Left lung (tissue), 14 donors: Measurements from ENCODE around the gene RBM4B. TPM values are rescaled to one million over a fixed set of nuclear protein-coding genes. Genes with fewer than 3 reads are reported as not detected.
A peak's percentile ranks its signal among the peaks of the same experiment; 100 is the strongest.
"Not testable (repeated sequence)": the region's sequence is repeated elsewhere in the genome, so short reads cannot be mapped to it uniquely, and the experiment has no call there.

Source experiments
- ATAC-seq: fragments of 200-7000 bp; cut with Tn5 transposase; one replicate; pipeline ENCODE4 v1.9.1; 2020; ENCODE audit warnings: moderate library complexity
- DNase-seq, 4 donors: peaks; one replicate each; pipeline ENCODE4 v3.0.0-alpha.2; 2013 to 2020
- H3K27ac ChIP-seq, 2 donors: fragments of 200-600 bp; sonication (generic) in 1 of 2; one replicate each; pipeline versions ENCODE4 v1.5.0 to v1.8.0; 2020 to 2021
- H3K27me3 ChIP-seq, 2 donors: fragments of 200-600 bp; sonication (generic) in 1 of 2; one replicate each; pipeline versions ENCODE4 v1.5.0 to v1.8.0; 2020 to 2021
- H3K36me3 ChIP-seq, 2 donors: fragments of 200-600 bp; sonication (generic) in 1 of 2; one replicate each; pipeline versions ENCODE4 v1.5.0 to v1.8.0; 2020 to 2021
- H3K4me1 ChIP-seq, 2 donors: fragments of 200-600 bp; one replicate each; pipeline ENCODE4 v1.8.0; 2021
- H3K4me3 ChIP-seq, 2 donors: fragments of 200-600 bp; sonication (generic) in 1 of 2; one replicate each; pipeline versions ENCODE4 v1.5.0 to v1.8.0; 2020 to 2021; ENCODE audit warnings: mild to moderate bottlenecking in 1 of 2
- H3K9me3 ChIP-seq, 2 donors: fragments of 200-600 bp; sonication (generic) in 1 of 2; one replicate each; pipeline versions ENCODE4 v1.5.0 to v1.8.0; 2020 to 2021
- intact Hi-C, 2 donors: fragments of 100-400 bp; cut with DNase I; formaldehyde crosslinking; loops; one replicate each; pipeline versions ENCODE4 v1.11.2 to v1.14.2; 2022
- long read RNA-seq, 12 donors: library from polyadenylated mRNA in 2 of 12; unstranded in 2 of 12; transcript quantifications; one replicate each; pipeline ENCODE4 v2.0.0 and lab custom pipeline, GENCODE V29; 2019 to 2026
- polyA plus RNA-seq, 6 donors: library from polyadenylated mRNA; unstranded; fragments of 120-200 nt; gene quantifications; one replicate each; pipeline ENCODE4 v1.2.1, GENCODE V29; 2013; ENCODE audit not compliant: insufficient read length in 6 of 6
- total RNA-seq, 2 donors: library from RNA; stranded (reverse); fragmentation: NEBNext Ultra II Directional; extraction: Animal tissue kit (Norgen Biotek cat#: 25700); gene quantifications; one replicate each; pipeline ENCODE4 v1.2.1, GENCODE V29; 2021
- TF ChIP-seq, protein P1 (sequence below), 2 donors: fragments of 200-600 bp; sonication (generic) in 1 of 2; IDR thresholded peaks; one replicate each; pipeline versions ENCODE4 v1.5.0 to v1.8.0; 2021; ENCODE audit warnings: antibody characterized with exemption in 2 of 2
- donor health status: DM: no; HTN: yes; CAD: no.
- donor health status: DM: no; HTN: no; CAD: no.

The RBM4B gene
- total RNA-seq: 10 to 100 TPM; 15.8 to 16.1 TPM
- 10 to 100 TPM; 69.9 to 78.9 (median 73.2) TPM for polyA plus RNA-seq
- long read RNA-seq, donor 1, transcript RBM4B-201 (4 exons, 1,840 nt): major isoform, 15 of 47 reads
- long read RNA-seq, donor 1, partial matches to known transcripts: 26 of 47 reads
- long read RNA-seq, donor 1, other reads (novel, unspliced or antisense): 0 of 47 reads
- long read RNA-seq, donor 2, transcript RBM4B-201 (4 exons, 1,840 nt): major isoform, 14 of 22 reads
- long read RNA-seq, donor 2, partial matches to known transcripts: 0 of 22 reads
- long read RNA-seq, donor 2, other reads (novel, unspliced or antisense): 0 of 22 reads
- long read RNA-seq, donor 3, transcript RBM4B-201 (4 exons, 1,840 nt): major isoform, 5 of 16 reads
- long read RNA-seq, donor 3, partial matches to known transcripts: 7 of 16 reads
- long read RNA-seq, donor 3, other reads (novel, unspliced or antisense): 0 of 16 reads
- long read RNA-seq, donor 4, transcript RBM4B-201 (4 exons, 1,840 nt): major isoform, 7 of 12 reads
- long read RNA-seq, donor 4, transcript RBM4B-206 (2 exons, 1,646 nt): minor isoform, 5 of 12 reads
- long read RNA-seq, donor 4, partial matches to known transcripts: 0 of 12 reads
- long read RNA-seq, donor 4, other reads (novel, unspliced or antisense): 0 of 12 reads
- long read RNA-seq, donor 5, transcript RBM4B-201 (4 exons, 1,840 nt): major isoform, 7 of 18 reads
- long read RNA-seq, donor 5, partial matches to known transcripts: 7 of 18 reads
- long read RNA-seq, donor 5, other reads (novel, unspliced or antisense): 0 of 18 reads
- long read RNA-seq, donor 6, transcript RBM4B-201 (4 exons, 1,840 nt): major isoform, 7 of 17 reads
- long read RNA-seq, donor 6, partial matches to known transcripts: 5 of 17 reads
- long read RNA-seq, donor 6, other reads (novel, unspliced or antisense): 0 of 17 reads
- long read RNA-seq, donor 7, transcript RBM4B-201 (4 exons, 1,840 nt): major isoform, 6 of 106 reads
- long read RNA-seq, donor 7, partial matches to known transcripts: 49 of 106 reads
- long read RNA-seq, donor 7, other reads (novel, unspliced or antisense): 47 of 106 reads
- long read RNA-seq, donor 8, transcript RBM4B-201 (4 exons, 1,840 nt): major isoform, 11 of 14 reads
- long read RNA-seq, donor 8, partial matches to known transcripts: 0 of 14 reads
- long read RNA-seq, donor 8, other reads (novel, unspliced or antisense): 0 of 14 reads
- long read RNA-seq, donor 9: 0 reads
- long read RNA-seq, donor 10, partial matches to known transcripts: 0 of 8 reads
- long read RNA-seq, donor 10, other reads (novel, unspliced or antisense): 2 of 8 reads
- long read RNA-seq, donor 11, transcript RBM4B-201 (4 exons, 1,840 nt): major isoform, 7 of 25 reads
- long read RNA-seq, donor 11, transcript RBM4B-206 (2 exons, 1,646 nt): minor isoform, 6 of 25 reads
- long read RNA-seq, donor 11, transcript RBM4B-203 (3 exons, 2,339 nt): minor isoform, 6 of 25 reads
- long read RNA-seq, donor 11, partial matches to known transcripts: 6 of 25 reads
- long read RNA-seq, donor 11, other reads (novel, unspliced or antisense): 0 of 25 reads
- long read RNA-seq, donor 12, transcript RBM4B-201 (4 exons, 1,840 nt): major isoform, 8 of 11 reads
- long read RNA-seq, donor 12, partial matches to known transcripts: 0 of 11 reads
- long read RNA-seq, donor 12, other reads (novel, unspliced or antisense): 0 of 11 reads

- H3K27me3 ChIP-seq: no peaks in the 10 kb centered on the region
- ATAC-seq (peak; percentile 98), DNase-seq (peak; percentile 96 to 98 (median 97))
- peak within 1 kb of the TSS; percentile 90 to 96 for H3K27ac ChIP-seq
- H3K9me3 ChIP-seq: no peaks in the 10 kb centered on the region
- H3K4me3 ChIP-seq: peak within 1 kb of the TSS; percentile 46 to 75
- no peaks in the 10 kb centered on the region for H3K36me3 ChIP-seq
- TF ChIP-seq, protein P1, sequence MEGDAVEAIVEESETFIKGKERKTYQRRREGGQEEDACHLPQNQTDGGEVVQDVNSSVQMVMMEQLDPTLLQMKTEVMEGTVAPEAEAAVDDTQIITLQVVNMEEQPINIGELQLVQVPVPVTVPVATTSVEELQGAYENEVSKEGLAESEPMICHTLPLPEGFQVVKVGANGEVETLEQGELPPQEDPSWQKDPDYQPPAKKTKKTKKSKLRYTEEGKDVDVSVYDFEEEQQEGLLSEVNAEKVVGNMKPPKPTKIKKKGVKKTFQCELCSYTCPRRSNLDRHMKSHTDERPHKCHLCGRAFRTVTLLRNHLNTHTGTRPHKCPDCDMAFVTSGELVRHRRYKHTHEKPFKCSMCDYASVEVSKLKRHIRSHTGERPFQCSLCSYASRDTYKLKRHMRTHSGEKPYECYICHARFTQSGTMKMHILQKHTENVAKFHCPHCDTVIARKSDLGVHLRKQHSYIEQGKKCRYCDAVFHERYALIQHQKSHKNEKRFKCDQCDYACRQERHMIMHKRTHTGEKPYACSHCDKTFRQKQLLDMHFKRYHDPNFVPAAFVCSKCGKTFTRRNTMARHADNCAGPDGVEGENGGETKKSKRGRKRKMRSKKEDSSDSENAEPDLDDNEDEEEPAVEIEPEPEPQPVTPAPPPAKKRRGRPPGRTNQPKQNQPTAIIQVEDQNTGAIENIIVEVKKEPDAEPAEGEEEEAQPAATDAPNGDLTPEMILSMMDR (IDR thresholded peaks at IDR 0.05): peak in 1 of 2 donors; percentile 9
- intact Hi-C loops: loop anchor here in 1 of 2 donors (2.0 kb wide), 1 partner anchor 99 kb away; no protein-coding TSS in a partner anchor
- peaks cover 23 to 45% of the 10 kb centered on the region in 2 donors for H3K4me1 ChIP-seq
Measured at GRCh38 chr11:66677599-66678375, at the start of gene RBM4B. RBM4B (minus strand) TSS chr11:66677887; CDS start chr11:66677079, 808 bp downstream.

DNA sequence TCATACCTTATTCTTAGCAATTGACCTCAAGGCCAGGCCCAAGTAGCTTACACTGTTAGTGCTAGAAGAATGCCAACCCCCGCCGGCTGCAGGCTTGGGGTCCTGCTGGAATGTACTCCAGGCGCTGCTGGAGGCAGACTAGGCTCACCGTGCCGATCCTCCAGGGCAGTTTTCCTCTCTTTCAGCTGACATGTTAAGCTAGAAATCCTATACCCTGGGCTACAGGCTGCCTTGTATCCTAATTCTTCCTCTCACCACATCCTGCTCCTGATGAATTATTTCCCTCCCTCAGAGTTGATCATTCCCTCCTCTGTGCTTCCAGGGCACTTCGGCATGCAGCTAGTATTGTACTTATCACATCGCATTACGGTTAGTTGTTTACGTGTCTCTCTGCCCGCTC, 48.0 kb upstream of the RBM4B start:
- TF ChIP-seq, protein P1 (IDR thresholded peaks at IDR 0.05): no peak
- H3K4me3 ChIP-seq: no peak overlapping the region
- H3K9me3 ChIP-seq: no peaks in the 10 kb centered on the region
- no peak for ATAC-seq
- intact Hi-C loops: no loop called here
- H3K36me3 ChIP-seq: no peaks in the 10 kb centered on the region
- peaks cover 0 to 15% of the 10 kb centered on the region in 2 donors for H3K4me1 ChIP-seq
- H3K27me3 ChIP-seq: peaks cover 12 to 69% of the 10 kb centered on the region in 2 donors
- no peak overlapping the region for H3K27ac ChIP-seq
- peak in 1 of 4 donors; percentile 23 for DNase-seq

DNA sequence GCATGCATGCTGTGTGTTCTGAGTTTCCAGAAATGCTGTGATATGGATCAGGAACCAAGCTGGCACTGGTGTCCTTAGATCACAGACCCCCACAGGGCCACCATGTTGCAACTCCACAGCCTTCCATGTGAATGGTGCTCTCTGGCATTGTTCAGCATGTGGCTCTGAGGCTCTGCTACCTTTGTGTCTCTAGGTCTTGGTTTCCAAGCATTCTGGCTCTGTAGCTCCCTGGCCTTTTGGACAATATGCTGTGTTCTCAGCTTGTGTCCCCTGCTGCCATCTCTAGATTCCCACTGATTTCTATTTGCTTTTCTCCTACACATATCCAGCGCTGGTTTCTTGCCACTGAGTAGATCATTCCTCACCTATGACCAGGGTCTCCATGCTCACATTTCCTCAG, 47.4 kb upstream of the RBM4B start:
- Histone ChIP-seq H3K27me3 (peaks cover 12 to 67% of the 10 kb centered on the region in 2 donors), H3K4me3 (no peak overlapping the region), H3K9me3 (no peaks in the 10 kb centered on the region)

GRCh38 chr11:66724167-66724566, 46.5 kb upstream of the RBM4B start:
- H3K36me3 ChIP-seq, H3K9me3 ChIP-seq, DNase-seq, intact Hi-C loops, H3K4me3 ChIP-seq, H3K27ac ChIP-seq, ATAC-seq: not testable (repeated sequence)
- Histone ChIP-seq H3K27me3 (peaks cover 12 to 59% of the 10 kb centered on the region in 2 donors), H3K4me1 (peaks cover 0 to 15% of the 10 kb centered on the region in 2 donors)

More for the DNA sequence above, 47.4 kb upstream of the RBM4B start:
- no peak for ATAC-seq
- TF ChIP-seq, protein P1 (IDR thresholded peaks at IDR 0.05): no peak
- H3K27ac ChIP-seq: no peak overlapping the region
- DNase-seq: no peak
- H3K4me1 ChIP-seq: peaks cover 0 to 15% of the 10 kb centered on the region in 2 donors
- H3K36me3 ChIP-seq: no peaks in the 10 kb centered on the region
- intact Hi-C loops: no loop called here
